Endothelial cell (in vitro differentiated cells): Measurements from ENCODE around the gene ALCAM. TPM values are rescaled to one million over a fixed set of nuclear protein-coding genes. Genes with fewer than 3 reads are reported as not detected.
"Not testable (repeated sequence)": the region's sequence is repeated elsewhere in the genome, so short reads cannot be mapped to it uniquely, and the experiment has no call there.

ENCODE experiments used
- DNase-seq: peaks from one replicate; pipeline ENCODE4 v3.0.0; 2021; ENCODE audit warnings: low spot score
- H3K27ac Mint-ChIP-seq: one replicate; pipeline ENCODE4 v1.8.0; 2021; ENCODE audit warnings: mixed read lengths, inconsistent platforms; ENCODE audit not compliant: unreplicated experiment
- H3K27me3 Mint-ChIP-seq: one replicate; pipeline ENCODE4 v1.8.0; 2021; ENCODE audit warnings: mild to moderate bottlenecking, moderate library complexity, mixed read lengths, inconsistent platforms; ENCODE audit not compliant: unreplicated experiment
- H3K36me3 Mint-ChIP-seq: one replicate; pipeline ENCODE4 v1.8.0; 2021; ENCODE audit warnings: mild to moderate bottlenecking, low read depth, mixed read lengths, inconsistent platforms; ENCODE audit not compliant: unreplicated experiment
- H3K4me1 Mint-ChIP-seq: one replicate; pipeline ENCODE4 v1.8.0; 2021; ENCODE audit warnings: mild to moderate bottlenecking, mixed read lengths, inconsistent platforms; ENCODE audit not compliant: unreplicated experiment
- H3K4me3 Mint-ChIP-seq: one replicate; pipeline ENCODE4 v1.8.0; 2021; ENCODE audit warnings: mild to moderate bottlenecking, mixed read lengths, inconsistent platforms; ENCODE audit not compliant: unreplicated experiment
- H3K9me3 Mint-ChIP-seq: one replicate; pipeline ENCODE4 v1.8.0; 2021; ENCODE audit warnings: mixed read lengths, inconsistent platforms; ENCODE audit not compliant: unreplicated experiment
- total RNA-seq: library from RNA; stranded (reverse); fragmentation: NEBNext Ultra II Directional; extraction: Animal tissue kit (Norgen Biotek cat#: 25700); gene quantifications from one replicate; pipeline ENCODE4 v1.2.1, GENCODE V29; 2021; ENCODE audit not compliant: unreplicated experiment
- TF ChIP-seq, protein P1 (sequence below): fragments of 200-600 bp; sonication (generic); IDR thresholded peaks from one replicate; pipeline ENCODE4 v1.5.0; 2021; ENCODE audit warnings: antibody characterized with exemption; ENCODE audit not compliant: unreplicated experiment

ALCAM gene
- total RNA-seq, 1 donor from 2014 or later, result 14.0 TPM

DNA sequence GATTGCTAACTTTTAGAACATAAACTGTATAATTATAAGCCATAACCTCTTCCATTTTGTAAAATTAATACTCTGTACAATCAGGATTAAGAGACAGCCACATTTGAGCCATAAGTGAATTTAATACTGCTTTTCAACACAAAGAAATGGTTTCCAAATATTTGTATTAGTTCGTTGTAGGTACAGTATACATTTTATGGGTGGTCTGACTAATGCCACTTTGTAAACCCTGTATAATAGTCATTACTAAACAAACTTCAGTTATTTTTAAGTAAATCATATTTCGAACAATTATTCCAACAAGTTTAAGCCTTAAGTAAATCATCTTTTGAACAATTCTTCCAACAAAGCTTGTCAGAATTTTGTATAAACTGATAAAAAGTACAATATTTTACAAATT is 11.0 kb downstream of the ALCAM start:
- no peak overlapping the region for H3K27ac Mint-ChIP-seq
- no peaks in the 10 kb centered on the region for H3K36me3 Mint-ChIP-seq
- TF ChIP-seq, protein P1, sequence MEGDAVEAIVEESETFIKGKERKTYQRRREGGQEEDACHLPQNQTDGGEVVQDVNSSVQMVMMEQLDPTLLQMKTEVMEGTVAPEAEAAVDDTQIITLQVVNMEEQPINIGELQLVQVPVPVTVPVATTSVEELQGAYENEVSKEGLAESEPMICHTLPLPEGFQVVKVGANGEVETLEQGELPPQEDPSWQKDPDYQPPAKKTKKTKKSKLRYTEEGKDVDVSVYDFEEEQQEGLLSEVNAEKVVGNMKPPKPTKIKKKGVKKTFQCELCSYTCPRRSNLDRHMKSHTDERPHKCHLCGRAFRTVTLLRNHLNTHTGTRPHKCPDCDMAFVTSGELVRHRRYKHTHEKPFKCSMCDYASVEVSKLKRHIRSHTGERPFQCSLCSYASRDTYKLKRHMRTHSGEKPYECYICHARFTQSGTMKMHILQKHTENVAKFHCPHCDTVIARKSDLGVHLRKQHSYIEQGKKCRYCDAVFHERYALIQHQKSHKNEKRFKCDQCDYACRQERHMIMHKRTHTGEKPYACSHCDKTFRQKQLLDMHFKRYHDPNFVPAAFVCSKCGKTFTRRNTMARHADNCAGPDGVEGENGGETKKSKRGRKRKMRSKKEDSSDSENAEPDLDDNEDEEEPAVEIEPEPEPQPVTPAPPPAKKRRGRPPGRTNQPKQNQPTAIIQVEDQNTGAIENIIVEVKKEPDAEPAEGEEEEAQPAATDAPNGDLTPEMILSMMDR, result no peak
- no peak overlapping the region for H3K4me3 Mint-ChIP-seq
- no peaks in the 10 kb centered on the region for H3K27me3 Mint-ChIP-seq
- no peaks in the 10 kb centered on the region for H3K9me3 Mint-ChIP-seq
- no peaks in the 10 kb centered on the region for H3K4me1 Mint-ChIP-seq
- DNase-seq, result no peak

DNA sequence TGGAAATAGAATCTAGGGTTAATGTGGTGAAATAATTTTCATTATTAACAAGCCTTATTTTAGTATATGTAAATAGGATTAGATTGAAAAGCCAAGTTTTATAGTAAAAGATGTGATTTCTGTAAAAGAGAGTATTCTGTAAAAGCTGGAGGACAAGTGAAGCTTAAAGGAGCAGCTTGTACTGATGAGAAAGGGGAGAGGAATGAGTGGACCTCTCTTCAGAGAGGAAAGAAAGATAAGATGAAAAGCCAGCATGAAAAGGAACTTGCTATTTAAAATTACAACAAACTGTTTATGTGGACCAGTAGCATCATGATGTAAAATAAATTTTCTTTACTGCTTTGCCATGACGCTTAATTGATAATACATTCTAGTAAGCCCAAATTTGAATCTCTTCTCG is 18.5 kb downstream of the ALCAM start:
- H3K9me3 Mint-ChIP-seq, result no peaks in the 10 kb centered on the region
- no peaks in the 10 kb centered on the region for H3K36me3 Mint-ChIP-seq
- H3K27me3 Mint-ChIP-seq, result no peaks in the 10 kb centered on the region
- TF ChIP-seq, protein P1, result no peak
- H3K4me1 Mint-ChIP-seq, result no peaks in the 10 kb centered on the region
- no peak overlapping the region for H3K27ac Mint-ChIP-seq
- no peak for DNase-seq
- H3K4me3 Mint-ChIP-seq, result no peak overlapping the region

DNA sequence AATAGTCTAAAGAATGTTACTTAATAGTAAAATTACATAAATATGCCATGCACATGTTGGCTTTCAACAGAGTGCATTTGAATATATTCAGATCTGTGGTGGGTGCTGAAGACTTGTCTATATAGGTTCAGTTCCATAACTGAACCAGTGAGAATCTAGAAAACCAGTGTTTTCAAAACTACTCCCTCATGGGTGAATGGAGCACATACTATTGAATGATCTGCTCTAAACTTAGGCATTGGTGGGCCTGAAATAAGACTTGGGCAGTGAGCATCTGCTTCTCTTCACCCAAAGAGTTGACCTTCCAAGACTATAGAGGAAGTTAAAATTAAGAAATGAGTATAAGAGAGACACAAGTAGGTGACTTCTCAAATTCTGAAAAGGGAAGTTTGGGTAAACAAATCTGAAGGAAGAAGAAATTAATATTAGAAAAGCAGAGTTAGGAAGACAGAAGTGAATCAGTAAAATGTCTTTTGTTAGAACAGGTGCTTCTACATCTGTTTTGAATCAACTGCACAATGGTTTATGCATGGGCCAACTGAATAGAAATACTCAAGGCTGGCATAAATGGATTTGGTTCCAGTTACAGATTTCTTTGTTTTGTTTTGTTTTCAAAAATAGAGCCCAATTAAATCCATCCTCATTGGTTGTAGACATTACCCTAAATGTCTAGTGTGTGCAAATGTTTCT is 19.3 kb downstream of the ALCAM start:
- H3K4me1 Mint-ChIP-seq, result no peaks in the 10 kb centered on the region
- no peaks in the 10 kb centered on the region for H3K9me3 Mint-ChIP-seq
- DNase-seq, result no peak
- no peak overlapping the region for H3K4me3 Mint-ChIP-seq
- H3K27ac Mint-ChIP-seq, result no peak overlapping the region
- no peaks in the 10 kb centered on the region for H3K27me3 Mint-ChIP-seq
- TF ChIP-seq, protein P1, result no peak
- peaks cover 6% of the 10 kb centered on the region for H3K36me3 Mint-ChIP-seq

DNA sequence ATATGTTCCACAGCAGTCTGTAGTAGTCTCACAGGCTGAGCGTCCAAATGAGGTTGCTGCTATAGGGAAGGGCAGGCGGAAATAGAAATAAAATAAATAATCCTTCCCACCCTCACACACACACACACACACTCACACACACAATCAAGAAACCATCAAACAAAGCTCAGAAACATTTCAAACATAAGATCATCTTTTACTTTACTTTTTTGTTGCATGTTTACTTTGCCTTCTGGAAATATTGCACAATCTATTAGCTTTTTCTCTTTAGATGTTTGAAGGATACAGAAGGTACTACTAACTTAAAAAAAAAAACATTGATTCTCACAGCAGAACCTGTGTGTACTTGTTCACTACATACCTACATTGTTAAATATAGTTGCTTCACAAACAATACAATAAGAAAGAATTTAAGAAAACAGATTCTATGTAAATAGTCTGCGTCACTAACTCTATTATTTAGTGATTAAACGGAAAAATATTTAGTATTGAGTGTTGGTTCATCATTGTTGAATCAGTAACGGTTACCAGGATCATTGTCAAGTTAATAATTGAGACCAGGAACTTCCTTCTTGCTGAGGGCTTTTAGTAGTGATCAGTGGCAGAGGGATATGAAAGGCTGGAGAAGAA is 20.5 kb downstream of the ALCAM start:
- Mint-ChIP-seq H3K36me3 (peaks cover 6% of the 10 kb centered on the region), H3K9me3 (no peaks in the 10 kb centered on the region), H3K27me3 (no peaks in the 10 kb centered on the region), H3K4me1 (no peaks in the 10 kb centered on the region), H3K27ac (no peak overlapping the region), H3K4me3 (no peak overlapping the region)
- DNase-seq, result no peak
- TF ChIP-seq, protein P1, result no peak

DNA sequence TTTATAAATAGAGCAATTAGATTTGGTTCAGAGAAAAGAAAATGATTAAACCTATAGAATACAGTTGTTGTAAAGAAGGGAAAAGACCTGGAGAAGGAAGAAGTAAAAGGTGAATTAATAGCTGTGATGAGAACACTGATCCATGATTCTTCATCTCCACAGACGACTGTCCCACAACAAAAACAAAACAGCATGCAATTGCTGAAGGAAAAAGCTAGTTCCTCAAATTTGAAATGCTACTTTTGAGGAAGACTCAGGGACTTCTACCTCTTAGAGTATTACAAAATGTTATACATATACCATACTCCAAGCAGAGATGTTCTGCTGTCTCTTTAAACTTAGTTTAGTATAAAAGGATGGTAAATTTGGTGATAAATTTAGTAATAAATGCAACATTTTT is 21.5 kb downstream of the ALCAM start:
- Mint-ChIP-seq H3K4me1 (no peaks in the 10 kb centered on the region), H3K9me3 (no peaks in the 10 kb centered on the region), H3K27me3 (no peaks in the 10 kb centered on the region), H3K36me3 (peaks cover 6% of the 10 kb centered on the region), H3K4me3 (no peak overlapping the region), H3K27ac (no peak overlapping the region)
- TF ChIP-seq, protein P1, result no peak
- DNase-seq, result no peak

DNA sequence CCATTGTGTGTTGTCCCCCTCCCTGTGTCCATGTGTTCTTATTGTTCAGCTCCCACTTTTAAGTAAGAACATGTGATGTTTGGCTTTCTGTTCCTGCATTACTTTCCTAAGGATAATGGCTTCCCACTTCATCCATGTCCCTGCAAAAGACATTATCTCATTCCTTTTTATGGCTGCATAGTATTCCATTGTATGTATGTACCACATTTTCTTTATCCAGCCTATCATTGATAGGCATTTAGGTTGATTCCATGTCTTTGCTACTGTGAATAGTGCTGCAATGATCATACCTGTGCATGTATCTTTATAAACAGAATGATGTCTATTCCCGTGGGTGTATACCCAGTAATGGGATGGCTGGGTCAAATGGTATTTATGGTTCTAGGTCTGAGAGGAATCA is 23.1 kb downstream of the ALCAM start:
- not testable (repeated sequence) for H3K27ac Mint-ChIP-seq, DNase-seq, H3K27me3 Mint-ChIP-seq, H3K4me1 Mint-ChIP-seq, H3K9me3 Mint-ChIP-seq, H3K36me3 Mint-ChIP-seq, H3K4me3 Mint-ChIP-seq

DNA sequence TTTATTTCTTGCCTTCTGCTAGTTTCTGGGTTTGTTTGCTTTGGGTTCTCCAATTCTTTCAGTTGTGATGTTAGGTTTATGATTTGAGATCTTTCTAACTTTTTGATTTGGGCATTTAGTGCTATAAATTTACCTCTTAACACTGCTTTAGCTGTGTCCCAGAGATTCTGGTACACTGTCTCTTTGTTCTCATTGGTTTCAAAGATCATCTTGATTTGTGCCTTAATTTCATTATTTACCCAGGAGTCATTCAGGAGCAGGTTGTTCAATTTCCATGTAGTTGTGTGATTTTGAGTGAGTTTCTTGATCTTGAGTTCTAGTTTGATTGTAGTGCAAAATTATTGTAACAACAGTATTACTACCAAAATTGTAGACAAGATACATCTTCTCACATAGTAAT is 25.9 kb downstream of the ALCAM start:
- not testable (repeated sequence) for H3K36me3 Mint-ChIP-seq, DNase-seq, H3K27me3 Mint-ChIP-seq, H3K27ac Mint-ChIP-seq, H3K4me1 Mint-ChIP-seq, H3K9me3 Mint-ChIP-seq, H3K4me3 Mint-ChIP-seq
